Epithelial cell of proximal tubule (primary cell): ENCODE data around the gene ADAMTS16. TPM values are rescaled to one million over a fixed set of nuclear protein-coding genes. Genes with fewer than 3 reads are reported as not detected.

ENCODE experiments used
- DNase-seq: peaks from one replicate; pipeline ENCODE4 v3.0.0-alpha.2; 2011; ENCODE audit warnings: low read depth
- H3K4me3 ChIP-seq: 2 replicates; pipeline ENCODE4 v1.5.1; 2011; ENCODE audit warnings: low read depth, mild to moderate bottlenecking, low read length
- total RNA-seq: library from RNA; depleted of rRNA; stranded (reverse); fragments of >200 nt; gene quantifications from 2 replicates; pipeline ENCODE4 v1.2.3, GENCODE V29; 2015
- TF ChIP-seq, protein P1 (sequence below): conservative IDR thresholded peaks from 2 replicates; pipeline ENCODE4 v1.5.1; 2012; ENCODE audit warnings: low read depth, mild to moderate bottlenecking, low read length

The ADAMTS16 gene
- total RNA-seq, 1 donor from 2014 or later, result under 0.01 TPM

DNA sequence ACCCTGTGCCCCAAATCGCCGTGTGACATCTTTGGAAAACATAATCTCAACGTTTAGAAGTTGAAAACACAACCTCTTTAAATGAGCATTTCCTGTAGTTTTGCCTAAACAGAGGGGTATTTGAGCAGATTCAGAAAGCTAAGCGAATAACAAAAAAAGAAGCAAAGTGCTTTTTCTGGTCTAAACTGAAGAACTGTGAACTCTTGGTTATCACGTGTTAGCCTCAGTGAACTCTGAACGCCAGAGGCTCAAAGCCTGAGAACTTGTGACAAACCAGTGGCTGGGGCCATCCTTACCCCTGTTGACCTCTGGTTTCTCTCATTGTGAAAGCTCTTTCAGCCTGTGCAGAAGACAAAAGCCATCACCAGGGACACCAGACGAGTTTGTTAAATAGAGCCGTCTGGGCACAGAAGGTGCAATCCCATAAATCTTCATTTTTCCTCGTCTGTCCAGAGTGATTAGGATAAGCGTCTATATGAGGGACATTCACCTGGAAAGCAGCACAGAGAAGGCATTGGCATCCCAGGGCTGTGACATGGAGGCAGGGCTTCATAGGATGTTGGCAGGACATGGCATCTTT is 220.9 kb downstream of the ADAMTS16 start:
- no peak overlapping the region for H3K4me3 ChIP-seq
- TF ChIP-seq, protein P1, sequence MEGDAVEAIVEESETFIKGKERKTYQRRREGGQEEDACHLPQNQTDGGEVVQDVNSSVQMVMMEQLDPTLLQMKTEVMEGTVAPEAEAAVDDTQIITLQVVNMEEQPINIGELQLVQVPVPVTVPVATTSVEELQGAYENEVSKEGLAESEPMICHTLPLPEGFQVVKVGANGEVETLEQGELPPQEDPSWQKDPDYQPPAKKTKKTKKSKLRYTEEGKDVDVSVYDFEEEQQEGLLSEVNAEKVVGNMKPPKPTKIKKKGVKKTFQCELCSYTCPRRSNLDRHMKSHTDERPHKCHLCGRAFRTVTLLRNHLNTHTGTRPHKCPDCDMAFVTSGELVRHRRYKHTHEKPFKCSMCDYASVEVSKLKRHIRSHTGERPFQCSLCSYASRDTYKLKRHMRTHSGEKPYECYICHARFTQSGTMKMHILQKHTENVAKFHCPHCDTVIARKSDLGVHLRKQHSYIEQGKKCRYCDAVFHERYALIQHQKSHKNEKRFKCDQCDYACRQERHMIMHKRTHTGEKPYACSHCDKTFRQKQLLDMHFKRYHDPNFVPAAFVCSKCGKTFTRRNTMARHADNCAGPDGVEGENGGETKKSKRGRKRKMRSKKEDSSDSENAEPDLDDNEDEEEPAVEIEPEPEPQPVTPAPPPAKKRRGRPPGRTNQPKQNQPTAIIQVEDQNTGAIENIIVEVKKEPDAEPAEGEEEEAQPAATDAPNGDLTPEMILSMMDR, result no peak
- no peak for DNase-seq

DNA sequence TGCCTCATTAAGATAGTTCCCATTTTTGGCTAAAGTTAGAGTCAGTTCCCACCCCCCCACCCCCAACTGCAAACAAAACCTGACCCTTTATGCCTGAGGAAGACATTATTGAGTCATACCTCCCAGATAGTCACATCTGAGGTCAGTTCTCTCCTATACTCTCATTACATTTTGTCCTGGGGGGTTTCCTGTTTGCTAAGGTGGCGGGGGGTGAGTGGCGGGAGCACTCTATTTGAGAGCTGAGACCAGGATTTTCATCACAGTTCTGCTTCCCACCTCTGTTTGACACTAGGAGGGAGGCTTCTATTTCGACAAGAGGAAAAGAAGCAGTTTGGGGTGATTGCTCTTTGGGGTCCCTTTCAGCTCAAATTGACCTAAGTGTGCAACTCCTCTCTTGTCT is 222.9 kb downstream of the ADAMTS16 start:
- TF ChIP-seq, protein P1, result no peak
- DNase-seq, result no peak
- no peak overlapping the region for H3K4me3 ChIP-seq

DNA sequence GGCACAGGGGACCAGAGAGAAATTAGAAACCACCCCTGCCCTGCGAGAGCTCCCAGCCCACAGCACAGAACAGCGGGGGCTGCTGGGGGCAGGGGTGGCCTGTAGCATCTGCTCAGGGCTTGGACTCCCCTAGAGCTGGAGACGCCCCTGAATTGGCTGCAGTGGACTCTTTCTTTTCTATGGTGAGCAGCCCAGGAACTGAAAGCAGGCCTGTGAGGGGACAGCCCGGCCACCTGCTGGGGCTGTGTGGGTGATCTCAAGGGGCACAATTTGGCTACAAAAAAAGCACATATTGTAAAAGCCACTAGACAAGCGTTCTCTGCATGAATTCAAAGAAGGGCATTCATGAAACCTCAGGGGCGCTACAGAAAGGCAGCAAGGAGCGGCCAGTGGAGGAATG is 224.8 kb downstream of the ADAMTS16 start:
- H3K4me3 ChIP-seq, result no peak overlapping the region
- no peak for DNase-seq
- TF ChIP-seq, protein P1, result no peak

DNA sequence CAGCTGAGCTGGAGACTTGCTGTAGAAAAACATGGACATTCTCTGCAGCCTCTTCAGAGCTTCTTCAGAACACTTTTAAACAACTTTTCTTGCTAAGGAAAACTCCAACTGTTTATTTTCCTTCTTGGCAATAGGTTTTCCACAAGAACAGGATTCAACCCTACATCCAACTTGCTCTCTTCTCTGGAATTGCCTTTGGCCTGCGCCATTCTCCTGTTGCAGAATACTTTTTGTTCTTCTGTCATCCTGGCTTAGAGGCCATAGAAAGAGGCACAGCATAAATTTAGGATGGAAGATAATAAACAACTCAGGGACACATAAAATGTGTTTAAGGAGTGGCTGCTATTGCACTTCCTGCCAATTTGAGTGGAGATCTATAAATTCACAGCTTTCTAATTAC is 227.6 kb downstream of the ADAMTS16 start:
- TF ChIP-seq, protein P1, result no peak
- no peak for DNase-seq
- H3K4me3 ChIP-seq, result no peak overlapping the region

DNA sequence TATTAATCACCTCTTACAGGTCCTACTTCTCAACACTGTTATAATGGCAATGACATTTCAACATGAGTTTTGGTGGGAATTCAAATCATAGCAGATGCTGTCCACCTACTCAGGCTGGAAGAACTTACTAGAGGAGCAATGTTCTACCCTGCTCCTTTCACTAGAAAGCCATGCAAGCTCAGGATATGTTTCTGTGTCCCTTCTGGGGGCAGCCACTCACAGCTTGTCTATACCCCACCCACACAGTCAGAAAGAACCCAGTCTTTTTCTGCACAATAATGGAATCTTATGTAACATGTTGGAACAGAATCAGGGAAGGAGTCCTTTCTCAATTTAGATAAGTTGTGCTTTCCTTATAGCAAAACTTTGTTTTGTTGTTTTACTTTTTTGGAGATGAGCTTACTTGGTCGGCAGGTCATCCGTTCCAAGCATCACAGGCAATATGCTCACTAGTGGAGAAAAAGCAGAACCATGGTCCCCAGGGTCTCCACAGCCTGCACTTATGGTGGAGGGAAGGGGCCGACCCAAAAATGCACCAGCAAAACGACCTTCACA is 229.0 kb downstream of the ADAMTS16 start:
- no peak for DNase-seq
- H3K4me3 ChIP-seq, result no peak overlapping the region
- TF ChIP-seq, protein P1, result no peak
